HL-60 (cell line): ENCODE measurements around the gene DBNDD1.

Experiments
- DNase-seq, 2 experiments: peaks; one replicate each; pipeline ENCODE4 v3.0.0-alpha.2; 2010 to 2020; ENCODE audit warnings: low read depth in 1 of 2, low spot score in 1 of 2
- H3K27ac ChIP-seq: fragments of 250-450 bp; sonication (Bioruptor Pico); replicated peaks from 2 replicates; pipeline ENCODE4 v1.5.1; 2020; ENCODE audit warnings: mild to moderate bottlenecking, moderate library complexity
- H3K27me3 ChIP-seq: fragments of 250-450 bp; sonication (Bioruptor Pico); 2 replicates; pipeline ENCODE4 v1.5.1; 2021; ENCODE audit warnings: mild to moderate bottlenecking, moderate library complexity; ENCODE audit not compliant: insufficient read depth, poor library complexity, severe bottlenecking
- H3K4me3 ChIP-seq: replicated peaks from 2 replicates; pipeline ENCODE4 v1.5.1; 2011; ENCODE audit warnings: mild to moderate bottlenecking, control low read depth, low read length; ENCODE audit not compliant: insufficient read depth
- GABPA ChIP-seq: IDR thresholded peaks from 2 replicates; pipeline ENCODE4 v1.6.1; 2012; ENCODE audit warnings: low read depth
- POLR2AphosphoS5 ChIP-seq: IDR thresholded peaks from 2 replicates; pipeline ENCODE4 v1.6.1; 2012; ENCODE audit warnings: low read depth
- SPI1 ChIP-seq: IDR thresholded peaks from 2 replicates; pipeline ENCODE4 v1.6.1; 2012; ENCODE audit warnings: low read depth, mild to moderate bottlenecking, borderline replicate concordance
- TF ChIP-seq, protein P1 (sequence below): IDR thresholded peaks from one replicate; pipeline ENCODE4 v1.5.1; 2011; ENCODE audit warnings: low read length, control low read depth, inconsistent platforms; ENCODE audit not compliant: insufficient read depth
- TF ChIP-seq, protein P2 (sequence below): IDR thresholded peaks from 2 replicates; pipeline ENCODE4 v1.6.1; 2012; ENCODE audit warnings: low read depth; ENCODE audit not compliant: insufficient replicate concordance

Gene DBNDD1

GRCh38 chr16:89961920-89962319 is 57.3 kb downstream of the DBNDD1 start:
- H3K4me3 ChIP-seq, result no peak overlapping the region
- DNase-seq, result no peak
- TF ChIP-seq SPI1, result no peak
- no peak for TF ChIP-seq GABPA
- TF ChIP-seq, protein P1, sequence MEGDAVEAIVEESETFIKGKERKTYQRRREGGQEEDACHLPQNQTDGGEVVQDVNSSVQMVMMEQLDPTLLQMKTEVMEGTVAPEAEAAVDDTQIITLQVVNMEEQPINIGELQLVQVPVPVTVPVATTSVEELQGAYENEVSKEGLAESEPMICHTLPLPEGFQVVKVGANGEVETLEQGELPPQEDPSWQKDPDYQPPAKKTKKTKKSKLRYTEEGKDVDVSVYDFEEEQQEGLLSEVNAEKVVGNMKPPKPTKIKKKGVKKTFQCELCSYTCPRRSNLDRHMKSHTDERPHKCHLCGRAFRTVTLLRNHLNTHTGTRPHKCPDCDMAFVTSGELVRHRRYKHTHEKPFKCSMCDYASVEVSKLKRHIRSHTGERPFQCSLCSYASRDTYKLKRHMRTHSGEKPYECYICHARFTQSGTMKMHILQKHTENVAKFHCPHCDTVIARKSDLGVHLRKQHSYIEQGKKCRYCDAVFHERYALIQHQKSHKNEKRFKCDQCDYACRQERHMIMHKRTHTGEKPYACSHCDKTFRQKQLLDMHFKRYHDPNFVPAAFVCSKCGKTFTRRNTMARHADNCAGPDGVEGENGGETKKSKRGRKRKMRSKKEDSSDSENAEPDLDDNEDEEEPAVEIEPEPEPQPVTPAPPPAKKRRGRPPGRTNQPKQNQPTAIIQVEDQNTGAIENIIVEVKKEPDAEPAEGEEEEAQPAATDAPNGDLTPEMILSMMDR, result no peak
- TF ChIP-seq POLR2AphosphoS5, result no peak
- no peaks in the 10 kb centered on the region for H3K27me3 ChIP-seq
- H3K27ac ChIP-seq, result no peak overlapping the region

DNA sequence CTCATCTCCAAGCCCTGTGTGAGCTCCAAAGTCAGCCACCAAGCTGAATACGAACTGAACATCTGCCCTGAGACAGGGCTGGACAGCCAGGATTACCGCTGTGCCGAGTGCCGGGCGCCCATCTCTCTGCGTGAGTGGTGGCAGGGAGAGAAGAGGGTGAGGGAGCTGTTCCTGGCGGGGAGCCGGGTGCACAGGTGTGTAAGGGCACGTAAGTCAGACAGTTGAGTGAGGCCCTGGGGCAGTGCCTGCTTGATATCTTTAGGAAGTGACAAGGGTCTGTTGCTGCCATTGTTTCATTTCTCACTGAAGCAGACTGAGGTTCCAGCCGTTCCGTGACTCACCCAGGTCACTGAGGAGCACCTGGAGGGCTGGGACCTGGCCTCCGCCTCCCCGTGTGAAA is 58.3 kb downstream of the DBNDD1 start:
- TF ChIP-seq GABPA, result no peak
- TF ChIP-seq, protein P2, sequence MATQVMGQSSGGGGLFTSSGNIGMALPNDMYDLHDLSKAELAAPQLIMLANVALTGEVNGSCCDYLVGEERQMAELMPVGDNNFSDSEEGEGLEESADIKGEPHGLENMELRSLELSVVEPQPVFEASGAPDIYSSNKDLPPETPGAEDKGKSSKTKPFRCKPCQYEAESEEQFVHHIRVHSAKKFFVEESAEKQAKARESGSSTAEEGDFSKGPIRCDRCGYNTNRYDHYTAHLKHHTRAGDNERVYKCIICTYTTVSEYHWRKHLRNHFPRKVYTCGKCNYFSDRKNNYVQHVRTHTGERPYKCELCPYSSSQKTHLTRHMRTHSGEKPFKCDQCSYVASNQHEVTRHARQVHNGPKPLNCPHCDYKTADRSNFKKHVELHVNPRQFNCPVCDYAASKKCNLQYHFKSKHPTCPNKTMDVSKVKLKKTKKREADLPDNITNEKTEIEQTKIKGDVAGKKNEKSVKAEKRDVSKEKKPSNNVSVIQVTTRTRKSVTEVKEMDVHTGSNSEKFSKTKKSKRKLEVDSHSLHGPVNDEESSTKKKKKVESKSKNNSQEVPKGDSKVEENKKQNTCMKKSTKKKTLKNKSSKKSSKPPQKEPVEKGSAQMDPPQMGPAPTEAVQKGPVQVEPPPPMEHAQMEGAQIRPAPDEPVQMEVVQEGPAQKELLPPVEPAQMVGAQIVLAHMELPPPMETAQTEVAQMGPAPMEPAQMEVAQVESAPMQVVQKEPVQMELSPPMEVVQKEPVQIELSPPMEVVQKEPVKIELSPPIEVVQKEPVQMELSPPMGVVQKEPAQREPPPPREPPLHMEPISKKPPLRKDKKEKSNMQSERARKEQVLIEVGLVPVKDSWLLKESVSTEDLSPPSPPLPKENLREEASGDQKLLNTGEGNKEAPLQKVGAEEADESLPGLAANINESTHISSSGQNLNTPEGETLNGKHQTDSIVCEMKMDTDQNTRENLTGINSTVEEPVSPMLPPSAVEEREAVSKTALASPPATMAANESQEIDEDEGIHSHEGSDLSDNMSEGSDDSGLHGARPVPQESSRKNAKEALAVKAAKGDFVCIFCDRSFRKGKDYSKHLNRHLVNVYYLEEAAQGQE, result no peak
- no peak for TF ChIP-seq SPI1
- no peak for TF ChIP-seq POLR2AphosphoS5
- TF ChIP-seq, protein P1, result no peak
- no peak overlapping the region for H3K4me3 ChIP-seq
- H3K27me3 ChIP-seq, result no peaks in the 10 kb centered on the region
- no peak overlapping the region for H3K27ac ChIP-seq
- no peak for DNase-seq

GRCh38 chr16:89958596-89958995 is 60.7 kb downstream of the DBNDD1 start:
- H3K4me3 ChIP-seq, result no peak overlapping the region
- TF ChIP-seq, protein P2, result no peak
- TF ChIP-seq SPI1 (no peak), POLR2AphosphoS5 (no peak), GABPA (no peak)
- TF ChIP-seq, protein P1, result no peak
- no peak for DNase-seq
- no peak overlapping the region for H3K27ac ChIP-seq
- H3K27me3 ChIP-seq, result no peaks in the 10 kb centered on the region

DNA sequence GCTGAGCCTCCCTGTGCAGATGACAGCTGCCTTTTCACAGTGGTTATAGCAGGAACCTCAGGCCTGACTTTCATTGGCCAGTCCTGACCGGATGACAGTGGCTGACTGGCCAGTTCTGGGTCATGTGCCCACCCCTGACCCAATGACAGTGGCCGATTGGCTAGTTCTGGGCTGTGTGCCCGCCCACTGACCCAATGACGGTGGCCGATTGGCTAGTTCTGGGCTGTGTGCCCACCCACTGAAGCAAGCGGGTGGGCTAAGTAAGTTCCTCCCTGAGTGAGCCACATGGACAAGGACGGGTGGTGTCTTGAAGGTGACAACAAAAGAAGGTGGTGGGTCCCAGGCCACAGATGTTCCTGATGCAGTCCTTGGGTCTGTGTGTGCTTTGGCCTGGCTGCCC is 61.2 kb downstream of the DBNDD1 start:
- Histone ChIP-seq H3K27ac (peak overlapping the region; percentile 82), H3K4me3 (0 out of 2 replicates have a peak overlapping the region, but pooled peaks have one; percentile 31), H3K27me3 (no peaks in the 10 kb centered on the region)
- no peak for TF ChIP-seq GABPA
- no peak for TF ChIP-seq POLR2AphosphoS5
- TF ChIP-seq, protein P1, result no peak
- no peak for TF ChIP-seq SPI1
- TF ChIP-seq, protein P2, result no peak
- DNase-seq, result peak in 1 of 2 experiments; percentile 34
